SK-N-MC (cell line): ENCODE data around the gene SLC1A2.
A peak's percentile ranks its signal among the peaks of the same experiment; 100 is the strongest.

Source experiments
- DNase-seq: peaks from one replicate; pipeline ENCODE4 v3.0.0-alpha.2; 2011; ENCODE audit warnings: low read depth, low spot score
- H3K27ac ChIP-seq: fragments of 200-600 bp; sonication (generic); 2 replicates; pipeline ENCODE4 v1.5.1; 2016; ENCODE audit warnings: mixed run types
- H3K36me3 ChIP-seq: fragments of 200-600 bp; sonication (generic); 2 replicates; pipeline ENCODE4 v1.6.1; 2017; ENCODE audit warnings: antibody characterized with exemption, low read length, mixed read lengths; ENCODE audit not compliant: insufficient read depth
- H3K4me3 ChIP-seq: fragments of 200-600 bp; sonication (generic); 2 replicates; pipeline ENCODE4 v1.5.1; 2016
- H3K9ac ChIP-seq: fragments of 200-600 bp; sonication (generic); 2 replicates; pipeline ENCODE4 v1.8.0; 2017; ENCODE audit warnings: mixed run types, mixed read lengths; ENCODE audit not compliant: insufficient read length
- H3K9me3 ChIP-seq: fragments of 200-600 bp; sonication (generic); 2 replicates; pipeline ENCODE4 v1.6.1; 2017; ENCODE audit warnings: low read depth, mild to moderate bottlenecking, antibody characterized with exemption, low read length, moderate library complexity, mixed read lengths
- EZH2 ChIP-seq: fragments of 200-600 bp; sonication (generic); IDR thresholded peaks from one replicate; pipeline ENCODE4 v1.6.1; 2017; ENCODE audit warnings: antibody characterized with exemption
- FOXP2 ChIP-seq: optimal IDR thresholded peaks from 2 replicates; pipeline ENCODE3; 2011; ENCODE audit warnings: mild to moderate bottlenecking, moderate library complexity; ENCODE audit not compliant: insufficient read depth; ENCODE audit errors: extremely low read length, control extremely low read depth
- POLR2AphosphoS5 ChIP-seq: IDR thresholded peaks from 2 replicates; pipeline ENCODE4 v1.6.1; 2012; ENCODE audit warnings: mild to moderate bottlenecking, low read depth, low read length, borderline replicate concordance

Gene SLC1A2

DNA sequence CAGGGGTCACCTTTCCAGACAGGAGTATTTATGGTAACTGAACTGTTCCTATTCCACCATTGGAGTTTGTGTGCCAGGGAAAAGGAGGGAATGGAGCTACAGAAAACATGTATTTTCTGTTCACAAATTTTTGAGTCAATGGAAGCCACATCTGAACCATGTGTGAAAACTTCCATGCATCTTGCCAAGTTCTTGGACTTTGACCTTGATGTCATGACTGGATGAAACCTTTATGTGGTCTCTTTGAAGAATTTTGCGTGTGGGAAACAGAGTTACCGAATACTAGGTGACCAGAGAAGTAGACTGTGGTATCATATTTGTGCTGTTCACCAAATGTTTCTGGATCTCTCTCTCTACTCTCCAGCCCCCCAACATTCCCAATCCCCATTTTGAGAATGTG lies 175.6 kb downstream of the SLC1A2 start:
- Histone ChIP-seq H3K27ac (no peak overlapping the region), H3K9me3 (no peaks in the 10 kb centered on the region), H3K36me3 (no peaks in the 10 kb centered on the region), H3K4me3 (no peak overlapping the region), H3K9ac (no peak overlapping the region)
- TF ChIP-seq POLR2AphosphoS5, result no peak
- DNase-seq, result no peak

DNA sequence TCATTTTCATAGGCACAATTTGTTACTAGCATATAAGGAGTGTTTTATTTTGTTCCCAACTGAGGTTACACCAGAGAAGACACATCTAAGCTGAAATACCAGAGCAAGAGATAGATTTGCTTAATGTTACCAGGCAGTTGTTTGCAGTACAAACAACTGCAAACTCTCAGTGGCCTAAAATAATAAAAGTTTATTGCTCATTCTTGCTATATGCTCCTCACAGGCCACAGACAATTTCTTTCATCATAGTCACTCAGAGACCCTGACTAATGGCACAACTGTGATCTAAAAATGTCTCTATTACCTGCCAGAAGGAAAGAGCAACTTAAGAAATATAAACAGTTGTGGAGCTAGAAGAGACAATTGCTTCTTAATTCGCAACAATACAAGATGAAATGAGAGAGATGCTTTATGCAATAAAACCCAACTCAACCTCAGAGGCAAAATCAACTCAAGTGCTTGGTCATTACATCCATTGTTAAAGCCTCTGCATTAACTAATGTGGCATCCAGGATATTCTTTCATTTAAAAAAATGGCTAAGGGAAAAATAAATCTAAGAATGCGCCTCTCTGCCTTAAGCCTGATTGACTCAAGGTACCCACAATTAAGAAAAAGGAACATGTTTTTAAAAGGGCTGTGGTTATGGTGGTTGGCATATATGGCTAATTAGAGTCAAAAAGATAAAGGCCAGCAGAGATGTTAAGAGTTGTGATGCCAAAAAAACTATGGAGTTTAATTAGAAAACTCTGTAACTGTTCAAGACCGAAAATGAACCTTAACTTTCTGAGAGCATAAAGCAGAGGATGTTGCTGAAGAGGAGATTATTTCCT lies 176.7 kb downstream of the SLC1A2 start:
- DNase-seq, result no peak
- H3K4me3 ChIP-seq, result no peak overlapping the region
- TF ChIP-seq POLR2AphosphoS5 (no peak), FOXP2 (no peak), EZH2 (no peak)

DNA sequence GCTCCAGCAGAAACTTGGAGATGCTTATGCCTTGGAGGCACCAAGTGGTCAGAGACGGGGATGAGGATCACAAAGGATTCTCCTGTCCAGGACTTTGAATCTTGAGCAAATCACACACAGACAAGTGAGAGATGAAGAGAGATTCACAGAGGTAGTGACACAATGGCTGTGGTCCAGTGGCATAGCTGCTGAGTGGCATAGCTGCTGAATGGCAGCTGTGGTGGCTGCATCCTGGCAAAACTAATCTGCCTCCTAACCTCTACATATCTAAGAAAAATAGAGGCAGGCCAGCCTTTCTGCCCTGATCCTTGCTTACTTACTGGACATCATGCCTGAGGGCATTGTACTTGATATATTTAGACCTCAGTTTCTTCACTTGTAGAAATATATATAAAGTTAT lies 177.8 kb downstream of the SLC1A2 start:
- TF ChIP-seq FOXP2 (no peak), EZH2 (no peak), POLR2AphosphoS5 (no peak)
- Histone ChIP-seq H3K4me3 (no peak overlapping the region), H3K36me3 (no peaks in the 10 kb centered on the region), H3K9ac (no peak overlapping the region), H3K9me3 (no peaks in the 10 kb centered on the region), H3K27ac (no peak overlapping the region)
- DNase-seq, result no peak

More for the DNA sequence above, 176.7 kb downstream of the SLC1A2 start:
- H3K9me3 ChIP-seq, result no peaks in the 10 kb centered on the region
- H3K9ac ChIP-seq, result no peak overlapping the region
- no peaks in the 10 kb centered on the region for H3K36me3 ChIP-seq
- no peak overlapping the region for H3K27ac ChIP-seq

DNA sequence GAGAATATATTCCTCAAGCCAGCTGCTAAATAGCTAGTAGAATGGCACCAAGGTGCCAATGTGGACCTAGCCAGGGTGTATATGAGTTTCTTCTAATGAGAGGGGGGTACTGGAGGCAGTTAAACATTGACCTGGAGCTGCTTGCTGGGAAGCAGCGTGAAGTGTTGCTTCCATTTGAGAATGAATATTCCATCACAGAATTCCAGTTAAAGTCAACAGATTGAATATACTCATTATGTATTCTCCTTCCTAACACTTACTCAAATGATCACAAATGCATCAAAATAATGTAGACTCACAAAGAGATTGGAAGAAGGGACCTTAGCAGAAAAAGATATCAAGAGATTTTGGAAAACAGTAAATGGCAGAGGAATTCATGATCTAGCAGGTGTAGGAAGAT lies 178.3 kb downstream of the SLC1A2 start:
- H3K9me3 ChIP-seq, result no peaks in the 10 kb centered on the region
- no peak for TF ChIP-seq FOXP2
- no peak for TF ChIP-seq EZH2
- TF ChIP-seq POLR2AphosphoS5, result no peak
- H3K9ac ChIP-seq, result no peak overlapping the region
- no peak overlapping the region for H3K27ac ChIP-seq
- no peaks in the 10 kb centered on the region for H3K36me3 ChIP-seq
- no peak overlapping the region for H3K4me3 ChIP-seq
- no peak for DNase-seq

GRCh38 chr11:35239471-35240075 lies 179.8 kb downstream of the SLC1A2 start:
- H3K4me3 ChIP-seq, result no peak overlapping the region
- H3K9ac ChIP-seq, result no peak overlapping the region
- no peaks in the 10 kb centered on the region for H3K36me3 ChIP-seq
- no peak overlapping the region for H3K27ac ChIP-seq
- TF ChIP-seq EZH2 (no peak), FOXP2 (no peak)
- DNase-seq, result no peak
- H3K9me3 ChIP-seq, result no peaks in the 10 kb centered on the region

DNA sequence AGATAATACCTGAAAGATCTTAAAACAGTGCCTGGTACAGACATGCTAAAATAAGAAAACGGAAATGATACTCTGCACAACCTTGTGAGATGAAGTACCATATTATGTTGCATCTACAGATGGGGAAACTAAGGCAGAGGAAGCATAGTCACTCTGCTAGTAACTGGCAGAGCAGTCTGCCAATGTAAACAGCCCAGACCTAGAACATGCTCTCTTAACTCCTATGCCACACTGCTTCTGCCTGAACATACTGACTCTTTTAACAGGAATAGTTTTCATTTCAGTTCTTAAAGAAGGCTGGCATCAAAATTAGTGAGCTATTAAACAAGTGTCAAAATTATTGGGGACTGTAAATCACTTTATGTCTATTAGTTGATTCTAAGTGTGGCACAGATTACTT lies 180.5 kb downstream of the SLC1A2 start:
- H3K27ac ChIP-seq, result no peak overlapping the region
- H3K36me3 ChIP-seq, result no peaks in the 10 kb centered on the region
- H3K4me3 ChIP-seq, result no peak overlapping the region
- no peaks in the 10 kb centered on the region for H3K9me3 ChIP-seq
- no peak overlapping the region for H3K9ac ChIP-seq
- DNase-seq, result no peak
- TF ChIP-seq POLR2AphosphoS5 (no peak), EZH2 (no peak), FOXP2 (no peak)

DNA sequence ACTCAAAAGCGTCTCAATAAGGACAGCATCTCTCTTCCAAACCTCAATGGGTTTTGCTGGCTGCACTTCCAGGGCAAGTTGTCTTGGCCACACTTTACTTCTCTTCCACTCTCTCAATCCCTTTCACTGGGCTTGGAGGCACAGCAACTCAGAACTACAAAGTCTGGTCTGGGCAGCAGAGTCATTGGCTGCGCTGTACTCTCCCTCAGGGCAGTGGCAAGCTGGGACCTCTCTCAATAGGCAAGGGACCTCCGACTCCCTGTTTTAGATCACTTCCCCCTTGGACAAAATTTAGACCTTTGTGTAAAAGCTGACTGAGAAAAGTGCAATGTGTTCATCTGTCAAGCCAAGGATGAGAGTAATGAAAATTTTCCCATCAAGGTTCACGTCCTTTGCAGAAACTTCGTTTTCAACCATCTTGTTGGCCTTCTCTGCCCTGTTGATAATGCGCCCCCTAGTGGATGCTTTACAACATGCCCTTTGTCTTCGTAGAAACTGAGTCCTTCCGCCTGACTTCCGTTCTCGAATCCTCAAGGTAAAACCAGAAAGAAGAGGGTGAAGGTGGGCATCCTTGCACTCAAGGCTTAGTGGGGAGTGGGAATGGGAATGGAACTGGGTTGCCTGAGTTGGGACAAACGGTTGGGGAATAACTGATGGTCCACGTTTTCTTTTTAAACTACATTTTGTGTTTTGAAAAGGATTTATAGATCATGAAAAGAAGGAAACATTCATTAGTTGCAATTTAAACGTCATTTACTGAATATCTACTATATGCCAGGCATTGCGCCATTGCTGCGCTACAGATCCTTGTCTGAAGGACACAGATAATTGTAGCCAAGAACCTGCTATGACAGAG lies 181.3 kb downstream of the SLC1A2 start:
- Histone ChIP-seq H3K4me3 (no peak overlapping the region), H3K9ac (no peak overlapping the region), H3K36me3 (no peaks in the 10 kb centered on the region), H3K9me3 (no peaks in the 10 kb centered on the region), H3K27ac (no peak overlapping the region)
- peak; percentile 52 for DNase-seq
- no peak for TF ChIP-seq POLR2AphosphoS5
- TF ChIP-seq EZH2, result no peak
- no peak for TF ChIP-seq FOXP2

GRCh38 chr11:35237351-35237750 lies 182.0 kb downstream of the SLC1A2 start:
- Histone ChIP-seq H3K9me3 (no peaks in the 10 kb centered on the region), H3K27ac (no peak overlapping the region), H3K9ac (no peak overlapping the region), H3K36me3 (no peaks in the 10 kb centered on the region), H3K4me3 (no peak overlapping the region)
- no peak for DNase-seq
- no peak for TF ChIP-seq FOXP2
- TF ChIP-seq EZH2, result no peak
- TF ChIP-seq POLR2AphosphoS5, result no peak

DNA sequence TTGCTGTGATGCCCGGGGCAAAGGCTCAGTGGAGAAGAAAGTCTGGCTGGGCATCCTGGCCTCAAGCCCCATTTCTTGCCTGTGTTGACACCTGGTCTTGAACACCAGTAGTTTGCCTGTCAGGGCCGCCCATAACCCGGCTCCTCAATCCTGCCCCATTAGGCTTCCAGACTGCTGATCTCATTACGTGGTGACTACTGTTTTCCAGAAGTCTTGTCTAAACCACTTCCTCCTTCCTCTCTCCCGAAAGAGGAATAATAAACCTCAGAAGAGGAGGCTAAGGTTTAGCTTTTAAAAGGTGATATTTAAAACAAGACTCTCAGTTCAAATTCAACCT lies 182.7 kb downstream of the SLC1A2 start:
- no peak overlapping the region for H3K9ac ChIP-seq
- no peak overlapping the region for H3K4me3 ChIP-seq
- H3K9me3 ChIP-seq, result no peaks in the 10 kb centered on the region
- TF ChIP-seq EZH2 (no peak), FOXP2 (no peak), POLR2AphosphoS5 (no peak)
- DNase-seq, result no peak
- no peaks in the 10 kb centered on the region for H3K36me3 ChIP-seq
- no peak overlapping the region for H3K27ac ChIP-seq
